GM21723 (cell line): ENCODE results near the gene PNPLA1.

Source experiments
- ATAC-seq: cut with Tn5 transposase; IDR thresholded peaks from one replicate; pipeline ENCODE4 v1.9.1; 2021; ENCODE audit warnings: mild to moderate bottlenecking, moderate library complexity; ENCODE audit not compliant: unreplicated experiment

The PNPLA1 gene

GRCh38 chr6:36313649-36313936 is 43.7 kb downstream of the PNPLA1 start:
- no peak for ATAC-seq

- no peak for ATAC-seq
Measured at GRCh38 chr6:36314221-36315014, 44.6 kb downstream of the PNPLA1 start.

GRCh38 chr6:36315921-36316320 is 46.1 kb downstream of the PNPLA1 start:
- no peak for ATAC-seq

GRCh38 chr6:36317623-36318022 is 47.8 kb downstream of the PNPLA1 start:
- no peak for ATAC-seq

GRCh38 chr6:36318690-36319435 is 49.0 kb downstream of the PNPLA1 start:
- no peak for ATAC-seq

- ATAC-seq = no peak
Measured at GRCh38 chr6:36319436-36319762, 49.5 kb downstream of the PNPLA1 start.

GRCh38 chr6:36319821-36320220 is 50.0 kb downstream of the PNPLA1 start:
- no peak for ATAC-seq

GRCh38 chr6:36320475-36320874 is 50.6 kb downstream of the PNPLA1 start:
- no peak for ATAC-seq

GRCh38 chr6:36322591-36322990 is 52.7 kb downstream of the PNPLA1 start:
- ATAC-seq = no peak

GRCh38 chr6:36323062-36323461 is 53.2 kb downstream of the PNPLA1 start:
- ATAC-seq = no peak

GRCh38 chr6:36324191-36324590 is 54.3 kb downstream of the PNPLA1 start:
- no peak for ATAC-seq

- ATAC-seq = no peak
Measured at GRCh38 chr6:36324715-36325114, 54.9 kb downstream of the PNPLA1 start.

GRCh38 chr6:36326356-36326995 is 56.6 kb downstream of the PNPLA1 start:
- no peak for ATAC-seq

GRCh38 chr6:36327226-36327918 is 57.5 kb downstream of the PNPLA1 start:
- no peak for ATAC-seq

- no peak for ATAC-seq
Measured at GRCh38 chr6:36327919-36328236, 58.0 kb downstream of the PNPLA1 start.

- no peak for ATAC-seq
Measured at GRCh38 chr6:36328600-36328999, 58.7 kb downstream of the PNPLA1 start.

- no peak for ATAC-seq
Measured at GRCh38 chr6:36329798-36330291, 60.0 kb downstream of the PNPLA1 start.

- no peak for ATAC-seq
Measured at GRCh38 chr6:36330366-36330765, 60.5 kb downstream of the PNPLA1 start.

- no peak for ATAC-seq
Measured at GRCh38 chr6:36331381-36331780, 61.5 kb downstream of the PNPLA1 start.

- ATAC-seq = no peak
Measured at GRCh38 chr6:36333171-36333895, 63.5 kb downstream of the PNPLA1 start.
